NCI-H226 (cell line): Measurements from ENCODE around the gene ATOX1.

ENCODE experiments used
- DNase-seq: peaks from one replicate; pipeline ENCODE4 v3.0.0-alpha.2; 2015

Gene ATOX1

GRCh38 chr5:151766975-151767374, 8.5 kb upstream of the ATOX1 start:
- DNase-seq: no peak

- no peak for DNase-seq
Measured at GRCh38 chr5:151764801-151765200, 6.4 kb upstream of the ATOX1 start.

- no peak for DNase-seq
Measured at GRCh38 chr5:151758141-151758429, 346 bp downstream of the ATOX1 start.

- DNase-seq: no peak
Measured at GRCh38 chr5:151757233-151758140, 944 bp downstream of the ATOX1 start.

GRCh38 chr5:151755383-151755782, 3.0 kb downstream of the ATOX1 start:
- DNase-seq: no peak

GRCh38 chr5:151751593-151751992, 6.8 kb downstream of the ATOX1 start:
- DNase-seq: no peak

GRCh38 chr5:151751091-151751490, 7.3 kb downstream of the ATOX1 start:
- DNase-seq: no peak

- DNase-seq: no peak
Measured at GRCh38 chr5:151750121-151750520, 8.3 kb downstream of the ATOX1 start.

GRCh38 chr5:151745071-151745705, 13.2 kb downstream of the ATOX1 start:
- DNase-seq: peak; percentile 73

GRCh38 chr5:151743530-151743929, 14.9 kb downstream of the ATOX1 start:
- no peak for DNase-seq

GRCh38 chr5:151742870-151743294, 15.5 kb downstream of the ATOX1 start:
- DNase-seq: peak; percentile 57

GRCh38 chr5:151741678-151742423, 16.6 kb downstream of the ATOX1 start:
- DNase-seq: peak; percentile 87

GRCh38 chr5:151740958-151741373, 17.5 kb downstream of the ATOX1 start:
- DNase-seq: peak; percentile 29

GRCh38 chr5:151740336-151740942, 18.0 kb downstream of the ATOX1 start:
- DNase-seq: peak; percentile 96

- peak; percentile 97 for DNase-seq
Measured at GRCh38 chr5:151739939-151740335, 18.5 kb downstream of the ATOX1 start.

GRCh38 chr5:151739395-151739794, 19.0 kb downstream of the ATOX1 start:
- peak; percentile 75 for DNase-seq

GRCh38 chr5:151738125-151738848, 20.1 kb downstream of the ATOX1 start:
- no peak for DNase-seq

GRCh38 chr5:151737431-151737830, 21.0 kb downstream of the ATOX1 start:
- DNase-seq: no peak

GRCh38 chr5:151735646-151736045, 22.8 kb downstream of the ATOX1 start:
- DNase-seq: no peak

- no peak for DNase-seq
Measured at GRCh38 chr5:151734064-151734408, 24.4 kb downstream of the ATOX1 start.

GRCh38 chr5:151733358-151734063, 24.9 kb downstream of the ATOX1 start:
- DNase-seq: no peak

GRCh38 chr5:151730381-151730780, 28.1 kb downstream of the ATOX1 start:
- DNase-seq: no peak
